ENCODE measurements around the gene TPCN1. TPM values are rescaled to one million over a fixed set of nuclear protein-coding genes. Genes with fewer than 3 reads are reported as not detected.

TPCN1 gene
- total and polyA plus RNA-seq, 2 of the 13 experiments (the other 11 are each of a cell fraction or from before 2014, with no cell fraction given) = 8.0 to 26.8 TPM

GRCh38 chr12:113263431-113263963 is 42.2 kb downstream of the TPCN1 start:
- Histone ChIP-seq H3K4me2 (ENCODE audit: low read depth, low read length) (no peak overlapping the region), H2AFZ (ENCODE audit: low read length) (no peak overlapping the region), H3K4me1 (ENCODE audit: insufficient read depth, low read length) (peaks cover 28% of the 10 kb centered on the region), H3K9me3 (ENCODE audit: low read length) (no peaks in the 10 kb centered on the region), H3K27me3 (ENCODE audit: control insufficient read depth in 1 of 2, insufficient read depth in 2 of 2, low read length in 2 of 2) (no peaks in the 10 kb centered on the region), H3K27ac (ENCODE audit: extremely low read length, insufficient read depth, low read length) (no peak overlapping the region), H3K79me2 (ENCODE audit: insufficient read depth, low read length) (no peaks in the 10 kb centered on the region), H4K20me1 (ENCODE audit: insufficient read depth, low read length) (no peaks in the 10 kb centered on the region), H3K9ac (ENCODE audit: insufficient read depth, low read depth, low read length) (no peak overlapping the region), H3K36me3 (replicated peaks in 1 of 2; ENCODE audit: control insufficient read depth in 1 of 2, insufficient read depth in 2 of 2, low read length in 2 of 2) (peaks cover 6 to 8% of the 10 kb centered on the region in 2 experiments; a peak in 4 of 5 replicates), H3K4me3 (replicated peaks in 1 of 3; ENCODE audit: insufficient read depth in 1 of 3, low read depth in 2 of 3, low read length in 3 of 3) (no peak overlapping the region)
- ChIA-PET POLR2A (no interaction called here), CTCF (ENCODE audit: low intra/inter-chr PET ratio, low total read pairs) (no interaction called here)
- BruUV-seq (replicated peaks) = no TSS peak
- TF ChIP-seq HNF4A (CRISPR knock-in tag; IDR thresholded peaks at IDR 0.05) (peak; percentile 8; the same call in 1 of the 2 replicates), KDM6A (CRISPR knock-in tag; IDR thresholded peaks at IDR 0.05; ENCODE audit: low read depth) (no peak), TOE1 (CRISPR knock-in tag; IDR thresholded peaks at IDR 0.05) (no peak), ZBTB38 (CRISPR knock-in tag; IDR thresholded peaks at IDR 0.05) (peak; percentile 50; the same call in 1 of the 2 replicates)
- WGBS (ENCODE audit: low lambda C conversion rate) = 97% methylated on average over 6 of the region's 9 CpGs
- DNase-seq (ENCODE audit: low spot score) (no peak), ATAC-seq (no peak), FAIRE-seq (no peak)
- intact Hi-C loops (cut with micrococcal nuclease; ENCODE audit: unreplicated experiment) (no loop called here), in situ Hi-C loops (cut with HindIII; ENCODE audit: extremely low pct_ligation_motif_present, low pct_unique_long_range_greater_than_20kb) (no loop called here)

- no peaks in the 10 kb centered on the region for H3K9me3 ChIP-seq (ENCODE audit: low read length)
- CTCF ChIA-PET (ENCODE audit: low intra/inter-chr PET ratio, low total read pairs) = no interaction called here
- H3K4me1 ChIP-seq (ENCODE audit: insufficient read depth, low read length) = peaks cover 32% of the 10 kb centered on the region
Measured at GRCh38 chr12:113266106-113266895, 45.0 kb downstream of the TPCN1 start.

More at GRCh38 chr12:113266106-113266895, 45.0 kb downstream of the TPCN1 start:
- no peak overlapping the region for H3K27ac ChIP-seq (ENCODE audit: extremely low read length, insufficient read depth, low read length)
- no peak for FAIRE-seq
- intact Hi-C loops (cut with micrococcal nuclease; ENCODE audit: unreplicated experiment) (no loop called here), in situ Hi-C loops (cut with HindIII; ENCODE audit: extremely low pct_ligation_motif_present, low pct_unique_long_range_greater_than_20kb) (no loop called here)
- no peak overlapping the region for H3K9ac ChIP-seq (ENCODE audit: insufficient read depth, low read depth, low read length)
- no peak overlapping the region for H3K4me2 ChIP-seq (ENCODE audit: low read depth, low read length)
- no peaks in the 10 kb centered on the region for H3K79me2 ChIP-seq (ENCODE audit: insufficient read depth, low read length)
- H3K4me3 ChIP-seq (replicated peaks in 1 of 3; ENCODE audit: insufficient read depth in 1 of 3, low read depth in 2 of 3, low read length in 3 of 3) = no peak overlapping the region
- no peaks in the 10 kb centered on the region for H3K27me3 ChIP-seq (ENCODE audit: control insufficient read depth in 1 of 2, insufficient read depth in 2 of 2, low read length in 2 of 2)
- POLR2A ChIA-PET = interaction anchor here (1.0 kb wide), 1 partner anchor 43 kb away, joined by 4 read pairs; no protein-coding TSS in a partner anchor
- no peak for DNase-seq (ENCODE audit: low spot score)
- TF ChIP-seq E2F5 (CRISPR knock-in tag; conservative IDR thresholded peaks at IDR 0.05) (no peak), ZNF629 (CRISPR knock-in tag; conservative IDR thresholded peaks at IDR 0.05) (no peak), KLF13 (CRISPR knock-in tag; IDR thresholded peaks at IDR 0.05) (no peak), NFKBIZ (CRISPR knock-in tag; IDR thresholded peaks at IDR 0.05) (no peak), MIER3 (CRISPR knock-in tag; IDR thresholded peaks at IDR 0.05; ENCODE audit: borderline replicate concordance) (no peak), PBX3 (CRISPR knock-in tag; IDR thresholded peaks at IDR 0.05; ENCODE audit: borderline replicate concordance) (no peak), MEIS2 (CRISPR knock-in tag; IDR thresholded peaks at IDR 0.05) (no peak), DMAP1 (CRISPR knock-in tag; IDR thresholded peaks at IDR 0.05) (no peak), ZNF879 (CRISPR knock-in tag; IDR thresholded peaks at IDR 0.05) (no peak), PAWR (CRISPR knock-in tag; IDR thresholded peaks at IDR 0.05; ENCODE audit: borderline replicate concordance) (no peak), ZNF713 (CRISPR knock-in tag; IDR thresholded peaks at IDR 0.05) (no peak), TEAD2 (CRISPR knock-in tag; IDR thresholded peaks at IDR 0.05) (no peak), SP140L (CRISPR knock-in tag; IDR thresholded peaks at IDR 0.05; ENCODE audit: borderline replicate concordance) (no peak), ZNF547 (CRISPR knock-in tag; IDR thresholded peaks at IDR 0.05) (no peak), BORCS8-MEF2B (CRISPR knock-in tag; IDR thresholded peaks at IDR 0.05) (no peak)
- peaks cover 6 to 8% of the 10 kb centered on the region in 2 experiments; a peak in 4 of 5 replicates for H3K36me3 ChIP-seq (replicated peaks in 1 of 2; ENCODE audit: control insufficient read depth in 1 of 2, insufficient read depth in 2 of 2, low read length in 2 of 2)
- no peak overlapping the region for H2AFZ ChIP-seq (ENCODE audit: low read length)
- WGBS (ENCODE audit: low lambda C conversion rate) = 98% methylated on average over 20 of the region's 23 CpGs
- no peaks in the 10 kb centered on the region for H4K20me1 ChIP-seq (ENCODE audit: insufficient read depth, low read length)
- BruUV-seq (replicated peaks) = no TSS peak
- no peak for ATAC-seq
